Measurements from ENCODE around the gene DDX47. TPM values are rescaled to one million over a fixed set of nuclear protein-coding genes. Genes with fewer than 3 reads are reported as not detected.

Gene DDX47
- 10 to 100 TPM; 54.5 to 59.0 TPM for total RNA-seq

GRCh38 chr12:12813120-12814101, at the start of gene DDX47:
DDX47 (plus strand) TSS chr12:12813346; CDS start chr12:12813368, 22 bp downstream.
- H3K36me3 Mint-ChIP-seq (ENCODE audit: low read depth), result peaks cover 25% of the 10 kb centered on the region
- no peaks in the 10 kb centered on the region for H3K9me3 Mint-ChIP-seq
- POLR2A ChIA-PET, result interaction anchor here (0.6 kb wide), 1 partner anchor 475 kb away, joined by 9 read pairs; no protein-coding TSS in a partner anchor
- H3K27ac Mint-ChIP-seq, result peak within 1 kb of the TSS; percentile 89
- CTCF ChIA-PET, result interaction anchor here (0.6 to 2.5 kb wide), 17 partner anchors 9 to 462 kb away, joined by 3 to 12 read pairs (median 4); no protein-coding TSS in a partner anchor
- H3K27me3 Mint-ChIP-seq, result no peaks in the 10 kb centered on the region
- H3K4me3 Mint-ChIP-seq, result peak within 1 kb of the TSS; percentile 86
- H3K4me1 Mint-ChIP-seq, result peaks cover 81% of the 10 kb centered on the region
- DNase-seq, result peak; percentile 97

GRCh38 chr12:12764824-12765223, 48.3 kb upstream of the DDX47 start:
- Mint-ChIP-seq H3K27ac (no peak overlapping the region), H3K9me3 (peaks cover 8% of the 10 kb centered on the region), H3K27me3 (no peaks in the 10 kb centered on the region), H3K4me3 (no peak overlapping the region), H3K36me3 (ENCODE audit: low read depth) (peaks cover 34% of the 10 kb centered on the region), H3K4me1 (peaks cover 2% of the 10 kb centered on the region)
- no peak for DNase-seq
- CTCF ChIA-PET, result no interaction called here
- POLR2A ChIA-PET, result no interaction called here

DNA sequence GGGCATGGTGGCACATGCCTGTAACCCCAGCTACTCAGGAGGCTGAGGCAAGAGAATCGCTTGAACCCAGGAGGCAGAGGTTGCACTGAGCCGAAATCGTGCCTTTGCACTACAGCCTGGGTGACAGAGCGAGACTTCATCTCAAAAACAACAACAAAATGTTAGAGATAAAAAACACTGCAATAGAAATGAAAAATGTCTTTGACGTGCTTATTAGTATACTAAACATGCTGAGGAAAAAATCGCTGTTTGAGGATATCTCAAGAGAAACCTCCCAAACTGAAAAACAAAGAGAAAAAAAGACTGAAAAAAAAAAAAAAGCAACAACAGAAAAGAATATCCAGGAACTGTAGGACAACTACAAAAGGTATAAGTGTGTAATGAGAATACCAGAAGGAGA, 42.9 kb upstream of the DDX47 start:
- Mint-ChIP-seq H3K27me3 (no peaks in the 10 kb centered on the region), H3K4me3 (no peak overlapping the region), H3K27ac (no peak overlapping the region), H3K9me3 (peaks cover 14% of the 10 kb centered on the region), H3K36me3 (ENCODE audit: low read depth) (peaks cover 24% of the 10 kb centered on the region), H3K4me1 (no peaks in the 10 kb centered on the region)
- ChIA-PET CTCF (no interaction called here), POLR2A (no interaction called here)
- no peak for DNase-seq

DNA sequence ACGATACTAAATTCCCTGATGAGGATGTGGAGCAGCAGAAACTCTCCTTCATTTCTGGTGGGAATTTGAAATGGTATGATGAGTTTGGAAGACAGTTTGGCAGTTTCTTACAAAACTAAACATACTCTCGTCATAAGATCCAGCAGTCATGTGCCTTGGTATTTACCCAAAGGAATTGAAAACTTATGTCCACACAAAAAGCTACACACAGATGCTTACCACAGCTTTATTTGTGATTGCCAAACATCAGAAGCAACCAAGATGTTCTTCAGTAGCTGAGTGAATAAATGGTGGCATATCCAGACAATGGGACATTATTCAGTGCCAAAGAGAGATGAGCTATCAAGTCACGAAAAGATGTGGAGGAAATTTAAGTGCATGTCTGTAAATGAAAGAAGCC, 38.4 kb upstream of the DDX47 start:
- H3K27ac Mint-ChIP-seq, result no peak overlapping the region
- H3K4me3 Mint-ChIP-seq, result no peak overlapping the region
- H3K36me3 Mint-ChIP-seq (ENCODE audit: low read depth), result peaks cover 10% of the 10 kb centered on the region
- no peaks in the 10 kb centered on the region for H3K4me1 Mint-ChIP-seq
- no peak for DNase-seq
- no peaks in the 10 kb centered on the region for H3K27me3 Mint-ChIP-seq
- CTCF ChIA-PET, result no interaction called here
- POLR2A ChIA-PET, result no interaction called here
- H3K9me3 Mint-ChIP-seq, result peaks cover 9% of the 10 kb centered on the region

DNA sequence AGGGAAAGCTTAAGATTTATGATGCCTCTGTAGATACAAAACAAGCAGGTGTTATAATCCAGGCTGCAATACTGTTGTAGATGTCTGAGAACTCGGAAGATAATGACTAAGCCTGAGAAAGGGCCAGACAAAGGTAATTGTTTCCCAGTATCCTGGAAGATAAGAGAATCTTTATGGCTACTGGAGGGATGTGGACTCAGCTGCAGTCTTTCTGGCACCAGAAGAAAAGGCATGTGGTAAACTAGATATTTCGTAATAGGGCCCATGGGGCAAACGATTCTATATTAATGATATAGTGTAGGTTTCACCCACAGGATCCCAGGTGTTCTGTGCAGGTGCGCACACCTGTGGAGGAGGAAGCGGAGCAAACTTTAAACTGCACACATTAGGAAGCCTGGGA, 36.9 kb upstream of the DDX47 start:
- H3K9me3 Mint-ChIP-seq, result peaks cover 7% of the 10 kb centered on the region
- no peak overlapping the region for H3K4me3 Mint-ChIP-seq
- H3K4me1 Mint-ChIP-seq, result no peaks in the 10 kb centered on the region
- no peak overlapping the region for H3K27ac Mint-ChIP-seq
- no peak for DNase-seq
- peaks cover 2% of the 10 kb centered on the region for H3K36me3 Mint-ChIP-seq (ENCODE audit: low read depth)
- H3K27me3 Mint-ChIP-seq, result no peaks in the 10 kb centered on the region
- ChIA-PET POLR2A (no interaction called here), CTCF (interaction anchor here (0.7 kb wide), 1 partner anchor 16 kb away, joined by 3 read pairs; no protein-coding TSS in a partner anchor)

DNA sequence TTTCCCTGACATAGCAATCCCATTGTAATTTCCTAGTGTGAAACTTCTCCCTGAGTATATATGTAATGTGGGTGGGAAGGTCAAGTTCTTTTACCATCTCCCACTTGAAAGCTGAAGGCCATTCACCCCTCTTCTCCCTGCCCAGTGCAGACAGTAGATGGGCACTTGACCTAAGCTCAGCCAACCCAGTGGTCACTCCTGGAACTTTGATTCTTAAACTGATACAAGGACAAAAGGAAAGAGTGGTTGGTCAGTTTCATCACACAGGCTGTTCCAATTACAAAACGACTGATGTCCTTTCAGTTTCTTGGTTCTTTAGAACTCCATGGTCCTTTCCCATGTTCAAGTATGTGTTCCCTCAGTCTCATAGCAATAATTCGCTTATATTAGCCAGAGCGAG, 36.1 kb upstream of the DDX47 start:
- Mint-ChIP-seq H3K27ac (no peak overlapping the region), H3K4me3 (no peak overlapping the region), H3K36me3 (ENCODE audit: low read depth) (no peaks in the 10 kb centered on the region)

GRCh38 chr12:12779007-12779406, 34.1 kb upstream of the DDX47 start:
- POLR2A ChIA-PET, result interaction anchor here (0.6 kb wide), 1 partner anchor 24 kb away, joined by 4 read pairs; no protein-coding TSS in a partner anchor
- no peaks in the 10 kb centered on the region for H3K4me1 Mint-ChIP-seq
- no peak overlapping the region for H3K27ac Mint-ChIP-seq
- no peak for DNase-seq
- no peaks in the 10 kb centered on the region for H3K9me3 Mint-ChIP-seq
- H3K36me3 Mint-ChIP-seq (ENCODE audit: low read depth), result peaks cover 3% of the 10 kb centered on the region
- no peak overlapping the region for H3K4me3 Mint-ChIP-seq
- no peaks in the 10 kb centered on the region for H3K27me3 Mint-ChIP-seq
- CTCF ChIA-PET, result no interaction called here

More for the DNA sequence above, 36.1 kb upstream of the DDX47 start:
- ChIA-PET CTCF (no interaction called here), POLR2A (no interaction called here)
- Mint-ChIP-seq H3K9me3 (peaks cover 6% of the 10 kb centered on the region), H3K27me3 (no peaks in the 10 kb centered on the region), H3K4me1 (no peaks in the 10 kb centered on the region)
- no peak for DNase-seq

DNA sequence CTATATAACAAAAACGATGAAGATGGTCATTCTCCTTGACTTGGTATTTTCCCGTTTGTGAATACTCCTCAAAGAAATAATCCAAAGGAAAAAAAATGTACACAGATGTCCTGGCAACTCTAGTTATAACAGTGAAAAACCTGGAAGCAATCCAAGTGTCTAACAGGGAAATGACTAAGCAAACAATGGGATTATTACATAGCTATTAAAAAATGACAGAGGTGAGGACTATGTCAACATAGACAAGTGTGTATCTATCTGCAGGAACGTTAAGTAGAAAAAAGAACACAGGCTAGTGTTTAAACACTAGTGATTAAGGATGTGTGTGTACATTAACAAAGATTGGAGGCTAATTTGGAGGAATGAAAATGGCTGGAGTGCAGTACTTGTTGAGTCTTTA, 33.6 kb upstream of the DDX47 start:
- Mint-ChIP-seq H3K27ac (no peak overlapping the region), H3K4me3 (no peak overlapping the region), H3K4me1 (peaks cover 4% of the 10 kb centered on the region), H3K27me3 (no peaks in the 10 kb centered on the region), H3K36me3 (ENCODE audit: low read depth) (peaks cover 3% of the 10 kb centered on the region), H3K9me3 (no peaks in the 10 kb centered on the region)
- ChIA-PET CTCF (interaction anchor here (0.8 kb wide), 1 partner anchor 36 kb away, joined by 3 read pairs; no protein-coding TSS in a partner anchor), POLR2A (no interaction called here)
- no peak for DNase-seq

GRCh38 chr12:12784116-12784515, 29.0 kb upstream of the DDX47 start:
- Mint-ChIP-seq H3K27me3 (no peaks in the 10 kb centered on the region), H3K36me3 (ENCODE audit: low read depth) (peaks cover 5% of the 10 kb centered on the region), H3K4me3 (no peak overlapping the region), H3K4me1 (peaks cover 42% of the 10 kb centered on the region), H3K9me3 (no peaks in the 10 kb centered on the region), H3K27ac (no peak overlapping the region)
- no peak for DNase-seq
- ChIA-PET CTCF (interaction anchor here (0.5 to 0.7 kb wide), 2 partner anchors 27 to 35 kb away, joined by 4 read pairs; no protein-coding TSS in a partner anchor), POLR2A (no interaction called here)

- Mint-ChIP-seq H3K4me1 (peaks cover 44% of the 10 kb centered on the region), H3K4me3 (peak within 1 kb of the TSS; percentile 69), H3K36me3 (ENCODE audit: low read depth) (peaks cover 5% of the 10 kb centered on the region), H3K9me3 (no peaks in the 10 kb centered on the region), H3K27ac (peak within 1 kb of the TSS; percentile 68), H3K27me3 (no peaks in the 10 kb centered on the region)
- ChIA-PET CTCF (interaction anchor here (0.7 kb wide), 1 partner anchor 26 kb away, joined by 4 read pairs; no protein-coding TSS in a partner anchor), POLR2A (no interaction called here)
- DNase-seq, result no peak
Observed at GRCh38 chr12:12784911-12785814, 28.0 kb upstream of the DDX47 start, which contains the start of gene APOLD1. APOLD1 (plus strand) TSS chr12:12785659; CDS start chr12:12785692, 33 bp downstream.

- no peak for DNase-seq
- H3K27me3 Mint-ChIP-seq, result no peaks in the 10 kb centered on the region
- ChIA-PET POLR2A (interaction anchor here (1.2 kb wide), 1 partner anchor 15 kb away, joined by 3 read pairs; no protein-coding TSS in a partner anchor), CTCF (interaction anchor here (0.8 to 1.6 kb wide), 4 partner anchors 14 to 49 kb away, joined by 3 to 6 read pairs (median 4); partner anchors contain the start of gene DDX47)
- H3K4me1 Mint-ChIP-seq, result peaks cover 44% of the 10 kb centered on the region
- H3K27ac Mint-ChIP-seq, result peak overlapping the region; percentile 68
- peaks cover 5% of the 10 kb centered on the region for H3K36me3 Mint-ChIP-seq (ENCODE audit: low read depth)
- peak overlapping the region; percentile 69 for H3K4me3 Mint-ChIP-seq
- H3K9me3 Mint-ChIP-seq, result no peaks in the 10 kb centered on the region
Observed at GRCh38 chr12:12786351-12786705, 26.8 kb upstream of the DDX47 start.
